Myocyte (in vitro differentiated cells): Measurements from ENCODE around the gene COMMD1. TPM values are rescaled to one million over a fixed set of nuclear protein-coding genes. Genes with fewer than 3 reads are reported as not detected.
A peak's percentile ranks its signal among the peaks of the same experiment; 100 is the strongest.

Source experiments
- DNase-seq: peaks from one replicate; pipeline ENCODE4 v3.0.0-alpha.2; 2012; ENCODE audit warnings: low read depth
- total RNA-seq: library from RNA; depleted of rRNA; stranded (reverse); fragments of >200 nt; gene quantifications from 2 replicates; pipeline ENCODE4 v1.2.3, GENCODE V29; 2014

COMMD1 gene
- total RNA-seq, 1 donor from 2014 or later: 56.8 TPM

DNA sequence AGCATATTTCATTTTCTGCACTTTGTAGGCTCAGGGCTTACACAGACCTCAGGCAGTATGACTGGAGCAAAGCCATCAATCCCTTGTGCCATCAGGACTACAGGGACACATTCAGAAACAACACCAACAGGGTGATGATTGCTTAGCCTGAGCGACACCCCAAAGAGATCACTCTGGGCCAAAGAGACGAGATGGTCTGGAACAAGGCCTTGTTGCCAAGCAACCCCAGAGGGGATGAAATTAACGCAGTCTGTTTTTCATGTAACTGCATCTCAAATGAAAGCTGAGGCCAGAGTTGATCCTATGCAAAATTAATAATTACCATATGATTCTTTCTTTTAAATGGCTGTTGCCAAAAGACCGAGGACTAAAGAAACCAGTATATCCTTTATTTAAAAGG lies 270.3 kb downstream of the COMMD1 start:
- no peak for DNase-seq

DNA sequence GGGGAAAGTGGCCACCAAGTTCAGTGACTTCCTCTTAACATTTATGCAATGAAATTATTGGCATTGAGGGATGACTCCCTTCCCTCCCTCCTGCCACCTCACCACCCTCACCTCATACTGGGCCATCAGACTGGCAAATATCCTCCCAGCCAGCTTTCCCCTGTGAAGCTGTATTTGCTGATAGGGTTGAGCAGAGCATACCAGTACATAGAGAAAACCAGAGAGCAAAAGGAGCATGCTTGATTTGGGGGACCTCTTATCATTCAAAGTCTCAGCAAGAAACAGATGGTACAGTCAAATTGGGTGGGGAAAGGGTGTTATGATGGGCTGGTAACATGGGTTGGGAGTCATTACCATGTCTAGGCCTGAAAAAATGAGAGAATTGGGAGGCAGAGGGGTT lies 271.3 kb downstream of the COMMD1 start:
- no peak for DNase-seq

DNA sequence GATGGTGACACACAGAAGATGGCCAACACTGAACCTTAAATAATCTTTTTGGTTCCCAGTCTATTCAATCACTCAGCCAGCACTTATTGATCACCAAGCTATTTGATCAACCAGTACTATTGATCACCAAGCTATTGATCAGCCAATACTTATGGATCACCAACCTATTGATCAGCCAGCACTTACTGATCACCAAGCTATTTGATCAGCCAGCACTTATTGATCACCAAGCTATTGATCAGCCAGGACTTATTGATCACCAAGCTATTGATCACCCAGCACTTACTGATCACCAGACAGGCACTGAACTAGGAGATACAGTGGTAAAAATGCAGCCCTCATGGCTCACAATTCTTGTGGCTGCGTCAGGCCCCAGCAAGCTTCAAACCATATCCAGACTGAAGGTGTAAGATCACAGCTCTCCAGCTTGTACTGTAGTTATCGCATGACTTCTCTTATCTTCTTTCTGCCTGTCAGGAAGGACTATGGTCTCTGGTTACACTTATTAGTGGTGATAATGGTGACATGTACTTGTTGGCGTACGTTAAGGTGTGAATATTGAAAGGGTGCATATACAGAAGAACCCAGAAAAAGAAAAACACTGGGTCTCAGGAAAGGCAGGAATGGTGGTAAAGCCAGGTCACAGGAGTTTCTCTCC lies 272.0 kb downstream of the COMMD1 start:
- DNase-seq: no peak

DNA sequence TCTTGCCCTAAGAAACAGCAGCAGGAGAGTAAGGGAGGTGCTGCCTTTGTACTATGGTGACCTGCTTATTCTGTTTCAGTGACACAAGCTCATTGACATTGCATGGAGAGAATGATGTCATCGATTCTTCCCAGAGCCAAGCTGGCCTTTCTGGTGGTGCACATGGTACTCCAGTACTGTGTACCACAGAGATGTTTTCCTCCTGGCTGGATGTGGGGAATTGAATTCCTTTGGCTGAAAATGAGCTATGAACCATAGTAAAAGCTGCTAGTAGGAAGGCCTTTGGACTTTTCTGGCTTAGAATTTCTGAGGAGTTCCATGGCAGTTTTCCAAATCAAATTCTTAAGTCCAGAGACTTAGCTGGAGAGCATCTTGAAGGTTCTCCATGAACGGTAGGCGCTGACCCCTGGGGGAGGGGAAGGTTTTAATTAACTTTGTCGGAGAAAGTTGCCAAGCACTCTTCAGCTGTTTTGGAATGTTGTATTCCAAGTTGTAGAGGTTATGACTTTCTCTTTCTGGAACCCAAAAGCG lies 273.3 kb downstream of the COMMD1 start:
- DNase-seq: peak; percentile 50

DNA sequence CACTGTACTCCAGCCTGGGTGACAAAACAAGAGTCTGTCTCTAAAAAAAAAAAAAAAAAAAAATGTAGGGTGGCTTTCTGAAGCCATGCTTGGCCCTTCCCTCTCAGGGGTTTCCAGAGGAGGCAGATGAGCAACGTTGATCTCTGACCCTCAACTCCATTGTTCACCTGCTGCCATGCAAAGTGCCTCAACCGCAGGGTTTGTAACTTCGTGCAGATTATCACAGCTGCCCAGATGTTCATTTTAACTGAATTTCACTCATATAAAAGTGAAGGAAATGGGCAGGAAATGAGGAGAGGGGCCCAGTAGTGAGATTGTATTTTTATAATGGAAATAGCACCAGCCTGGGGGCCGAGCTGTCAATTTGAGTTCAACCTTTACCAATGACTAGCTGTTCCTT lies 275.5 kb downstream of the COMMD1 start:
- DNase-seq: no peak

DNA sequence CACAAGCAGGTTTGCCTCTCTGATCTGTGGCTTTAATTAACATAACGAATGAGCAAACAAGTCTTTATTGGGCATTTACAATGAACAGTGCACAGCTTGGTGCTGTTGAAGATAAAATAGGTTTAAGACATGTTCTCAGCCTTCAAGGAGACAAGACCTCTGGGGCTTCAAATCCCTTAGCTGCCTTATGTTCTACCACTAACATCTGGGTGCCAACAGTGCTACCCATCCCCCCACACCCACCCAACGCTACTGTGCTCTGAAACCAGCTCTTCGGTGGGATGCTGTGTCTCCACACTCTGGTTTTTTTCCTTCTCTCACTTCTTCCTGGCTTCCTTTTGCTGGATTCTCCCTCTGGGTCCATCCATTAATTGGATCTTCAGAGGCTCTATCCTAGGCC lies 276.4 kb downstream of the COMMD1 start:
- DNase-seq: no peak

DNA sequence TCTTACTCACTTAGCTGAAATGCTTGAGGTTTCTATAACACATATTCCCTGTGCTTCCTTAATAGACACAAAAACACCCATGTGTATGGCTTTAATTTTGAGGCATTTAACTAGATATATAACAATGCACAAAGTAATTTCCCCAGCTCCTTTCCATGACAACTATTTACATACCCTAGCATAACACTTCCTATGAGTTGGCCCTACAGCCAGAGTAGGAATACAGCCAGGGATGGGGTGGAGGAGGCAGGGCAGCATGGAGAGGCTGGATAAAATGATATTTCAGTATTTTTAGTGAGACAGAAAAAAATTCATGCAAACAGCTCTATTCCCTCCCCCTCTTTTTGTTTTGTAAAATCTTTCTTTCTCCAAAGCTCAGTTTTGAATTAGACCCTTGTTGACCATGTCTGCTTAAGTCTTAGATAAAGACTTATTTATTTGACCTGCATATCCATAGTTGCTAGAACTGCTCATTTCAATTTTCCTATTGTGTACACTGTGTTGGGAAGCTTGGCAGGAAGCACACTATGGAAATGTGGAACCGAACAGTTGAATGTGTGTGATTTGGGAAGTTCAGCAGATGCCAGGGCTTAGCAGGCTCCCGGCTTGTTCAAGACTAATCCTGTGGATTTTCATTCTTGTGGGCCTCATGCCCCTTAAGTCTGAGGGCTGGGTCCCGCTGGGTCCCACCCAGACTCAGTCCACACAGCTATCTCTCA lies 279.2 kb downstream of the COMMD1 start:
- no peak for DNase-seq

Other genes with a start within 250 kb of the COMMD1 start
- gene FAM161A, start 51.6 kb upstream of the COMMD1 start, total RNA-seq: 1.5 and 2.8 TPM in 2 replicates
- gene CCT4, start 17.0 kb upstream of the COMMD1 start, total RNA-seq: 148 and 163 TPM in 2 replicates